Renal cortex interstitium (tissue), 11 donors: ENCODE results near the gene NFIX. TPM values are rescaled to one million over a fixed set of nuclear protein-coding genes. Genes with fewer than 3 reads are reported as not detected.
A peak's percentile ranks its signal among the peaks of the same experiment; 100 is the strongest.

Experiments used
- DNase-seq, 11 donors: peaks; one replicate each; pipeline ENCODE4 v3.0.0-alpha.2; 2013; ENCODE audit warnings: low read depth in 9 of 11, low spot score in 4 of 11; ENCODE audit errors: extremely low read depth in 1 of 11
- polyA plus RNA-seq, 3 donors: library from polyadenylated mRNA; unstranded; fragments of 120-200 nt; gene quantifications; one replicate each; pipeline ENCODE4 v1.2.1, GENCODE V29; 2013; ENCODE audit not compliant: insufficient read length in 3 of 3

NFIX gene
- polyA plus RNA-seq, 3 donors: 12.0 to 21.6 (median 21.3) TPM

DNA sequence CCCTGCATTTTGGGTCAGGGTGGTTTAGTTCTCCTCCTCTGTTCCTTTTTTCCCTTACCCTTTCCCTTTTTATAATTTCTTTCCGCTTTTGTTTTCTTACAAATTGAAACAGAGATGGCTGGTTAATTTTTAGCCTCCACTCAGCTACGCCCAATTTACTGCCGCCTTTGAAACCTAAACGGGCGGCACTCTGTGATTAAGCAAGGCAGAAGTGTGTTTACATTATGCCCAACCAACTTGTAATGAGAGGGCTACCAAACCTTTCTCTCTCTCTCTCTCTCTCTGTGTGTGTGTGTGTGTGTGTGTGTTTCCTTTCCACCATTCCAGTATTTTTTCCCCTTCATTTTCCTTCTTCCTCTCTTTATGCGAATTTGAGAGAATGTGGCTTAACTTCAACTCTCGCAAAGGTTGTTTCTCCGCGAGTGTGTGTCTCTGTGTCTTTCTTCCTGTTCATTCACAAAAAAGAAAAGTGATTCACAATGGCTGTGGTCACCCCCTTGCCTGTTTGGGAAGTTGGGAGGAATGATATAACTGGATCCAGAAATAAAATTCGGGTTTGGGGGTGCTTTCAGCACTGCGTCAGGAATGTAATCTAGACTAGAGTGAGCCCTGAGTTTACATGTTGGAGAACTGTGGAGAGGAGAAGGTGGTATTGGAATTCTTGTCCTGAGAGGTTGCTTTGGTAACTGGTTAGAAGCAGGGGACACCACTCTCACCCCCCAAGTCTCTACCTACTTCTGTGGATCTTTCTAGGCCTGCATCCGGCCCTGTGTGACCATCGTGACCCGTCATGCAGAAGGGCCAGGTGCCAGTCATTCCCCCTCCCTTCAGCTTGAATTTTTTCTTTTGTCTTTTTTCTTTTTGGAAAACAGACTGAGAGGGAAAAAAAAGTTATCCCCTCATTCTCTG lies 31.4 kb downstream of the NFIX start:
- peak in 3 of 11 donors; percentile 49 to 59 (median 51) for DNase-seq

- no peak for DNase-seq
These were observed 32.3 kb downstream of the NFIX start for GRCh38 chr19:13027557-13027956.

- DNase-seq: no peak
These were observed 32.8 kb downstream of the NFIX start for GRCh38 chr19:13028027-13028426.

GRCh38 chr19:13029301-13029880 lies 34.1 kb downstream of the NFIX start:
- no peak for DNase-seq

GRCh38 chr19:13029893-13030292 lies 34.6 kb downstream of the NFIX start:
- no peak for DNase-seq

DNA sequence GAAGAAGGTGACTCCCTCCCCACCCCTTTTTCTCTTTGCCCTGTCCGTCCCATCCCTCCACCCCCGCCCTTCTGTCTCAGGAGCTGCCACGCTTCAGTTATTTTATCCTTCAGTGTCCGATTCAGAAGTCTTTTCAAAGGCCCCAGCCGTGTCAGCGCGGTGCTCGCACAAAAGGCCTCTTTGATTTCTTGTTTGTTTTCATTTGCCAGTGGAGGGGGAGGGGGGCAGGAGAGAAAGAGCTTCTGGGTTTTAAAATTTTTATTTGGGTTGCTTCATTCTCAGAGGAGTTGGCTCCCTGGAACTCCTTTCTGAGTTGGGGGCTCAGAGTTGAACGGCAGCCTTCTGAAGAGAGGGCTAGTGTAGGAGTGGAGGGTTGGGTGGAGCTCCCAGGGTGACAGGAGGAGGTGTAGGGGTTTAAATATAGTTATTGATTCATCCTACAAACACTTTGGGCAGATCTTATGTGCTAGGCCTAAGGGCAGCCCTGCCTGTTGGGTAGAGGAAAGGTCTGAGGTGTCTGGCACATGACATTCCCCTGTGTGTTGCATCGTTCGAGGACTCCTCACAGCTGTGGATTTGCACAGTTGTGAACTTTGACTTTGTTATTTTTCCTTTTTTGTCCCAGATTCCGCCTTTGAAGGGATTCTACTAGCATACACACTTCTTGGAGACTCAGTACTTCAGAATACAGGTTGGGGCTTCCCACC lies 36.8 kb downstream of the NFIX start:
- DNase-seq: no peak

DNA sequence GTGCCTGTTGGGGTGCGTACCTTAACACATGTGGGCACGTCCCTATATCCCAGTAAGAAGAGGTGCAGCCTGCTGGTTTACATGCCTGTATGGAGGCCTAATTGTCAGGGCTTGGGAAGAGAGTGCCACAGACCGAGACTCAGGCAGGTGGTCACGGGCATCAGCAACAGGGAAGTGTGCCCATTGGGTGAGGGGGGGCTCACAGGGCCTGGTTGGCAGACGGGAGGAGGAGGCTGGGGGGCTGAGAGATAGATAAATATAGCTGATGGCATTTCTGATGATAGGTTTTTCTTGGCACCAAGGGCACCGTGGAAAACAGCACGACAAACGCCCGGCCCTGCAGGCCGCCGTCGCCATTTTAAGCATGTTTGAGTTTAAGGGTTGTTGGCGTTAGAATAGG lies 37.6 kb downstream of the NFIX start:
- no peak for DNase-seq

DNA sequence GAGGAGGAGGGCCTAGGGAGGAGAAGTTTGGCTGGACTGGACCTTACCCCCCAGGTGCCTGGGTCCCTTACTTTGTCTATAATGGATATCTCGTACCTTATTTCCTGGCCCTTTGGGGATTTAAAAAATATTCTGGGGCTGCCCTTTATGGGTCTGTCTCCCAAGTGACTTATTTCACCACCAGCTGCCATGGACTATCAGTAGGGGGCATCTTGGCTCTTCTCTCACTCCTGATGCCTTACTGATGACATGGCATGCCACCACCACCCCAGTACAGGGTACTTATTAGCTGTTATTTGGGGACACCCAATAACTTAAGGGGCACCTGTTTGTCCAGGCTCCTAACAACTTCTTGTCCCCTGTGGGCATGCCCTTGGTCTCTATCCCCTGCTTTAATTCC lies 38.0 kb downstream of the NFIX start:
- DNase-seq: no peak

DNA sequence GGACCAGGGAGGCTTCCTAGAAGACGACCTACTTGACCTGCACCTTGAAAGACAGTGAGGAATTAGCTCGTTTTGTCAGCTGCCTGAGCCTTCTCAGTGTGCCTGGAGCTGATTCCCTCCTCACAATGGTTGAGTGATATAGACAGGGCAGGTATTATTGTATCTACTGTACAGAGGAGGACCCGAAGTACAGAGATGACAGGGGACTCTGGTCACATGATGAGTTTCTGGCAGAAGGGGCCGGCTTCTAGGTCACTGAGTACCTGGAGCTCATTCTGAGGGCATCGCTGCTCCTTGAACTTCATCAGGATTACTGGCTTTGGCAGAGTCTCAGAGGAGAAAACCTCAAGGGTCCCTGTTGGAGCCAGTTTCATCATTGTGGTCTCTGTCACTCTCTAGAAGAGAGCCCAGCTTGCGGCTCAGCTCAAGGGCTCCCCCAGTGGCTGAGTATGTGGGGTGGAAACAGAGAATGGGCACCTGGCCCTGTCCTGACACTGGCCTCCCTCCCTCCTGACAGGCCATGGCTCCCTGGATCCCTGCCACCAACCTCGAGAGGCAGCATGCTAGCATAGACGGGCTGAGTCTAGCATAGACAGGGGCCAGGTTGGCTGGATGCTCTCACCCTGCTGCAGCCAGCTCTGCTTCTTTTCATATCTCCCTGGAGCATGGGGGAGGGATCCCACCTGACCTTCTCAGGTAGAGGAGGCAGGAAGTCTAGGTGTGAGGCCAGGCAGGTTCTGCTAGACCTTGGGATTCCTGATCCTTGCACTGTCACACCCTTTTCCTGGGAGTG lies 38.7 kb downstream of the NFIX start:
- DNase-seq: no peak

- no peak for DNase-seq
These were observed 39.4 kb downstream of the NFIX start for GRCh38 chr19:13034636-13035035.

GRCh38 chr19:13035820-13036365 lies 40.6 kb downstream of the NFIX start:
- DNase-seq: no peak

DNA sequence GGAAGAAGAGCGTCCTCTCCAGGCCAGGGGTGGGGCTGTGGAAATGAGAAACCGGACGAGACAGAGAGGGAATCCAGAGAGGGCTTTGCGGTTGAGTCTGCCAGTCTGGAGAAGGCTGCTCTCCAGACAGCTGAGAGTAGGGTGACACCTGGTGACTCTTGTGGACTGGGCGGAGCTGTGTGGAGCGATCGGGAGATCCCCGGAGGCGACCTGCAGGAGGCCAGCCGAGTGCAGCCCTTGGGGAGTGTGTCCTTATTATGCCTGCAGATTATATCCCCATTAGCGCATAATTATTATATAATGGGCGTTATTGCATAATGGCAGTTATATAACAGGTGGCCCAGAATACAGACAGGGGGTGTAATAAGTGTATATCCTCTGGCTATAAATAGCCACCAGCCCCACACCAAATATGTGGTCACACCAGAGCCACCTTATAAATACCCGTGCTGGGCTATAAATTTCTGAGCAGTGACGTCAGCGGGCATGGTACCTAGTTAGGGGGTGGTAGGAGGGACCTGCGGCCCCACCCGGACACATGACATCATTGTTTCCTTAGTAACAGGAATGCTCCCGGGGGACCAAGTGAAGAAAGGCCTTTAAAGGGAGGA lies 41.2 kb downstream of the NFIX start:
- no peak for DNase-seq

DNA sequence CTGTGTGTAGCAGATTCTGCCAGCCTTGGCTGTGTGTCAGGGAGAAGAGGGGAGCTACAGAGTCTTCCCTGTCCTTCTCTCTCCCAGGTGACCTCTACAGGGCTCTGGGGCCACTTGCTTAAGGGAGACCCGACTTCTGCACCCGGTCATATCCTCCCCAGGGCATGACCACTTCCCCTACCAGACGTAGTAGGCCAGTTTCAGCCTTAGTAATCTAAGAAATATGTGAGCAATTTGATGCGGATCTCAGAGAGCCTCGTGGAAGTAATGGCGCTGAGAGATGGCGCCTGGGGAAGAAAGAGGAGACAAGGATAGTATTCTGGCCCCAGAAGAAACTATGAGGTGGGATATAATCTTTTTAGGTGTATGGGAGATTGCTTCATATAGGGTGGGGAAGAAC lies 41.9 kb downstream of the NFIX start:
- no peak for DNase-seq

- DNase-seq: no peak
These were observed 42.5 kb downstream of the NFIX start for GRCh38 chr19:13037731-13038130.

- DNase-seq: no peak
These were observed 43.3 kb downstream of the NFIX start for GRCh38 chr19:13038306-13039210.

DNA sequence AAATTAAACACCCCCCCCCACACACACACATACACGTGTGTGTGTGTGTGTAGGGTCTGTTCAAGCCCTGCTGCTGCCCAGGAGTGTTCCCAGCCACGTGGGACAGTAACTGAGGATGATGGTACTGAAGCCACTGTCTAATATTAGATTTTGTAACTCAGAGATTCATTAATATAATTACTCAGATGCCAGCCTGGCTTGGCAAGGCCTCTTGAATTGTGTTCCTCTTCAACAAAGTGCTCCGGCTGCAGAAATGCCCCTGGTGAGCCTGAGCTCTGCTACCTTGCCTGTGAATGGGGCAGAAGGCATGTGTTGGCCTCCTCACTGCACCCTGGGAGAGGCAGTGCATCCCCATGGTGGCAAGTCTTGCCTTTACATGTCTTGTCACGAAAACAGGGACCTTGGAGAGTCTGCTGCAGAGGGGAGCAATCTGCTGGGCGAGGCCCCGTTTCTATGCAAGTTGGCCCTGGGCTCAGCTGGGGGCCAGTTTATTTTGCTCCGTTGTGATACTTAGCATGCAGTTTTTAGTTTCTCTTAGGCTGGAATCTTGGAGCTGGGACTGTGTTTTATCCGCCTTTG lies 44.0 kb downstream of the NFIX start:
- DNase-seq: no peak

DNA sequence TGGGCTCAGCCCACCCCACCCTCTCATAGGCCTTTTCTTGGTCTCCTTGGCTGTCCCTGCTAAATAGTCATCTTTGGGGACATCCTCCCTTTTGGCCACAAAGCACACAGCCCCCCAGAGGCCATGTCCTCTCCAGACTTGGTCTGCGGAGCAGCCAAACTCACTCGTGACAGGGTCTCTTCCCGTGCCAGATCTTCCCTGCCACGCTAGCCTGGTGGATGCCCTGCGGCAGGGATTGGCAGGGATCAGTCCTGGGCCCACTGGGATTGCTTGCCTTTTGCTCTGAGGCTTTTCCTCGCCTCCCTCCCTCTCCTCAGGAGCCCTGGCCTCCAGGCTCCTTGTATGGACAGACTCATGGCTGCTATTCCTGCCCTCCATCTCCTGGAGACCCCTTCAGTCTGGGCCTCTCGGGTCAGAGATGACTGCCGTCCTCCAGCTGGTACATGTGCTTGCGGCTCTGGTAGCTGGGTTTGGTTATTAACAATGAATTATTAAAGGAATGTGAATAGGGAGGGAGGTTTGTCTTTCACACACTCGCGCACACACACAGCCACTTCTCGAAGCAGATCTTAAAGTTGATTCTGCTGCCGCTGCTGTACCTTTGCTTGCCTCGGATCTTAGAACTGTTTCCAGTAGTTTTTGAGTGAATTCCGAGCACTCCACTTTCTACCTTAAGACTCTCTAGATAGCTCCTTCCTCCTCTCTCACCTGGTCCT lies 45.1 kb downstream of the NFIX start:
- DNase-seq: no peak
